Measurements from ENCODE around the gene CA10.

- no peak for TF ChIP-seq EZH2 (IDR thresholded peaks at IDR 0.05; ENCODE audit: borderline replicate concordance)
- no peak for TF ChIP-seq CTCF (IDR thresholded peaks at IDR 0.05; ENCODE audit: poor library complexity)
- no peak for TF ChIP-seq EZH2phosphoT487 (IDR thresholded peaks at IDR 0.05; ENCODE audit: low read depth, severe bottlenecking, unreplicated experiment)
These were observed 489.6 kb downstream of the CA10 start for GRCh38 chr17:51668963-51669246.
